GM12878 (cell line): ENCODE measurements around the gene PDE6A. TPM values are rescaled to one million over a fixed set of nuclear protein-coding genes. Genes with fewer than 3 reads are reported as not detected.

Source experiments
- ATAC-seq: fragments of 200-7000 bp; cut with Tn5 transposase; 3 replicates; pipeline ENCODE4 v1.9.1; 2020; ENCODE audit warnings: mild to moderate bottlenecking, moderate library complexity
- BruUV-seq: library from RNA; stranded (reverse); fragments of 400-500 nt; replicated peaks from 2 replicates; lab custom pipeline; 2021; lab: Mats Ljungman, UMichigan
- CTCF ChIA-PET: fragments of 300-600 bp; sonication (Branson Sonifier 250); formaldehyde crosslinking; extraction: SDS; loops from one replicate; lab custom pipeline; 2021; ENCODE audit warnings: inconsistent platforms; lab: Yijun Ruan, JAX
- POLR2A ChIA-PET: fragments of 350-600 bp; formaldehyde crosslinking; extraction: SDS; loops from one replicate; lab custom pipeline; 2021; ENCODE audit warnings: inconsistent platforms; lab: Charles Lee
- RAD21 ChIA-PET: fragments of 300-600 bp; sonication (Branson Sonifier 250); formaldehyde crosslinking; loops from one replicate; lab custom pipeline; 2023; ENCODE audit warnings: antibody characterized with exemption; ENCODE audit not compliant: unreplicated experiment; lab: Charles Lee
- SMC1A ChIA-PET: fragments of 300-600 bp; sonication (Branson Sonifier 250); formaldehyde crosslinking; loops from one replicate; lab custom pipeline; 2023; ENCODE audit not compliant: unreplicated experiment, uncharacterized antibody; lab: Charles Lee
- DNase-seq: peaks from one replicate; pipeline ENCODE4 v3.0.0-alpha.2; 2011; ENCODE audit warnings: low read depth, low spot score
- FAIRE-seq: peaks from 3 replicates; lab custom pipeline; 2011; peaks lifted over from hg19 to GRCh38; lab: Jason Lieb, UNC
- H2AFZ ChIP-seq: 2 replicates; pipeline ENCODE4 v1.6.0; 2011; ENCODE audit warnings: low read depth, low read length, control low read depth; ENCODE audit not compliant: control insufficient read depth
- H3K27ac ChIP-seq: 2 replicates; pipeline ENCODE4 v1.5.1; 2011; ENCODE audit warnings: control low read depth; ENCODE audit not compliant: control insufficient read depth, insufficient read depth
- H3K27me3 ChIP-seq, 2 experiments: replicated peaks in 1 of 2; 2 replicates each; pipeline versions ENCODE4 v1.6.0 to v1.6.1; 2011; ENCODE audit warnings: low read length in 1 of 2; ENCODE audit not compliant: control insufficient read depth in 2 of 2, insufficient read depth in 2 of 2
- H3K36me3 ChIP-seq, 2 experiments: 2 replicates each; pipeline ENCODE4 v1.5.1; 2011; ENCODE audit warnings: low read length in 1 of 2; ENCODE audit not compliant: control insufficient read depth in 2 of 2, insufficient read depth in 2 of 2
- H3K4me1 ChIP-seq: 2 replicates; pipeline ENCODE4 v1.6.1; 2011; ENCODE audit warnings: mild to moderate bottlenecking, low read length, moderate library complexity, mixed read lengths; ENCODE audit not compliant: control insufficient read depth, insufficient read depth
- H3K4me2 ChIP-seq: 2 replicates; pipeline ENCODE4 v1.6.0; 2011; ENCODE audit warnings: control low read depth; ENCODE audit not compliant: control insufficient read depth, insufficient read depth
- H3K4me3 ChIP-seq: fragments of 200-600 bp; sonication (generic); 2 replicates; pipeline ENCODE4 v1.5.1; 2016
- H3K79me2 ChIP-seq: 2 replicates; pipeline ENCODE4 v1.6.0; 2011; ENCODE audit warnings: low read length; ENCODE audit not compliant: control insufficient read depth, insufficient read depth
- H3K9ac ChIP-seq: 2 replicates; pipeline ENCODE4 v1.8.0; 2011; ENCODE audit warnings: low read length, control low read depth, mixed read lengths; ENCODE audit not compliant: control insufficient read depth, insufficient read depth
- H3K9me3 ChIP-seq: replicated peaks from 3 replicates; pipeline ENCODE4 v1.5.1; 2011; ENCODE audit warnings: mild to moderate bottlenecking, low read length; ENCODE audit not compliant: control insufficient read depth, insufficient read depth
- H4K20me1 ChIP-seq: 2 replicates; pipeline ENCODE4 v1.6.0; 2011; ENCODE audit not compliant: control insufficient read depth, insufficient read depth
- CBX5 ChIP-seq: sonication (generic); IDR thresholded peaks from 2 replicates; pipeline ENCODE4 v1.6.1; 2016; ENCODE audit warnings: low read depth, moderate library complexity, mild to moderate bottlenecking, inconsistent platforms
- CREB1 ChIP-seq: IDR thresholded peaks from 2 replicates; pipeline ENCODE4 v1.6.1; 2012; ENCODE audit warnings: low read depth, mild to moderate bottlenecking, inconsistent platforms
- FOS ChIP-seq: IDR thresholded peaks from 3 replicates; pipeline ENCODE4 v1.6.1; 2011; ENCODE audit warnings: borderline replicate concordance; ENCODE audit not compliant: insufficient read length; ENCODE audit errors: extremely low read depth
- GATAD2B ChIP-seq: fragments of 450-650 bp; conservative IDR thresholded peaks from 2 replicates; pipeline ENCODE4 v1.6.1; 2017; ENCODE audit warnings: low read depth, mild to moderate bottlenecking, moderate library complexity
- KAT2A ChIP-seq: conservative IDR thresholded peaks from 2 replicates; pipeline ENCODE4 v1.6.1; 2011; ENCODE audit warnings: low read depth, low read length; ENCODE audit not compliant: control insufficient read depth
- NR2C1 ChIP-seq: fragments of 450-650 bp; IDR thresholded peaks from 2 replicates; pipeline ENCODE4 v1.6.1; 2017; ENCODE audit warnings: antibody characterized with exemption, mild to moderate bottlenecking, moderate library complexity
- NR2C2 ChIP-seq: IDR thresholded peaks from 2 replicates; pipeline ENCODE4 v1.6.1; 2011; ENCODE audit warnings: borderline replicate concordance, low read depth; ENCODE audit not compliant: control insufficient read depth, insufficient read length
- POLR2AphosphoS2 ChIP-seq: IDR thresholded peaks from 2 replicates; pipeline ENCODE4 v1.6.1; 2011; ENCODE audit warnings: low read depth, mild to moderate bottlenecking, low read length, improper control_type of control experiment, moderate library complexity
- SP1 ChIP-seq: IDR thresholded peaks from one replicate; pipeline ENCODE4 v1.6.1; 2011; ENCODE audit warnings: low read depth, low read length
- TAF1 ChIP-seq: IDR thresholded peaks from 2 replicates; pipeline ENCODE4 v1.6.1; 2011; ENCODE audit warnings: mild to moderate bottlenecking, low read depth, low read length, borderline replicate concordance
- YY1 ChIP-seq: IDR thresholded peaks from 2 replicates; pipeline ENCODE4 v1.6.1; 2011; ENCODE audit warnings: low read depth, mild to moderate bottlenecking, low read length
- ZNF274 ChIP-seq: IDR thresholded peaks from one replicate; pipeline ENCODE4 v1.8.0; 2011; ENCODE audit not compliant: insufficient read length, insufficient read depth
- WGBS: methylation state at CpG from one replicate; pipeline ENCODE4 v1.1.6; 2016; ENCODE audit warnings: low lambda C conversion rate; ENCODE audit not compliant: insufficient replicate concordance, insufficient coverage; ENCODE audit errors: missing lambda C conversion rate; 5-methylcytosine and 5-hydroxymethylcytosine counted together
- in situ Hi-C: fragments of 300-500 bp; cut with MboI; formaldehyde crosslinking; loops from 9 replicates; pipeline ENCODE4 v1.14.3; 2018; ENCODE audit warnings: mixed read lengths
- intact Hi-C: fragments of 100-400 bp; cut with micrococcal nuclease; formaldehyde crosslinking; loops from one replicate; pipeline ENCODE4 v1.14.2; 2022; ENCODE audit not compliant: unreplicated experiment
- polyA plus RNA-seq, 11 experiments: library from polyadenylated mRNA; depleted of rRNA in 4 of 11; unstranded in 6 of 11; stranded (reverse) in 5 of 11; fragments of >200 nt; fragmentation: Nextera tagmentation in 4 of 11; fragmentation: Illumina TruSeq in 1 of 11; extraction: Ambion mirVana in 4 of 11; extraction: Trizol in 1 of 11; gene quantifications; 1 replicate in 1 of 11; 2 replicates in 10 of 11; pipeline versions ENCODE4 v1.2.1 to v1.2.3, GENCODE V29; 2011 to 2016; ENCODE audit warnings: inconsistent platforms in 2 of 11, missing spikeins in 2 of 11, low read depth in 1 of 11
- total RNA-seq, 4 experiments: library from RNA; depleted of rRNA in 3 of 4; stranded (reverse); fragments of >200 nt in 3 of 4; fragmentation: Illumina TruSeq in 1 of 4; extraction: Trizol in 1 of 4; gene quantifications; 2 replicates each; pipeline versions ENCODE4 v1.2.1 to v1.2.3, GENCODE V29; 2013 to 2021
- TF ChIP-seq, protein P1 (sequence below): IDR thresholded peaks from 2 replicates; pipeline ENCODE4 v1.6.1; 2011; ENCODE audit warnings: low read depth, low read length, improper control_type of control experiment, borderline replicate concordance

PDE6A gene
- total and polyA plus RNA-seq, 10 of the 15 experiments (the other 5 are each of a cell fraction or from before 2014, with no cell fraction given): 0.05 to 0.26 TPM; not detected in 8

DNA sequence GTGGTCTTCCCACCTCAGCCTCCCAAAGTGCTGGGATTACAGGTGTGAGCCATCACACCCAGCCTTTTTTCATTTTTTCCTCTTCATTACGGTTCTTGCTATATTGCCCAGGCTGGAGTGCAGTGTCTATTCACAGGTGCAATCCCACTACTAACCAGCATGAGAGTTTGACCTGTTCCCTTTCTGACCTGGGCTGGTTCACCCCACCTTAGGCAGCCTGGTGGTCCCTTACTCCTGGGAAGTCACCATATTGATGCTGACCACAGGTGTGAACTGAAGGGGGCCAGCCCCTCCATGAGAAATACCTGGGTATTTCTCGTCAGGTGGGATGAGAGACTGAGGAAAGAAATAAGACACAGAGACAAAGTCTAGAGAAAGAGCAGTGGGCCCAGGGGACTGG lies 2.4 kb downstream of the PDE6A start:
- FAIRE-seq: no peak
- Histone ChIP-seq H3K27ac (no peak overlapping the region), H2AFZ (no peak overlapping the region), H3K4me1 (no peaks in the 10 kb centered on the region), H4K20me1 (no peaks in the 10 kb centered on the region), H3K9me3 (no peaks in the 10 kb centered on the region), H3K9ac (no peak overlapping the region), H3K27me3 (no peaks in the 10 kb centered on the region; a peak in 1 of 4 replicates), H3K4me3 (no peak overlapping the region), H3K79me2 (no peaks in the 10 kb centered on the region), H3K36me3 (no peaks in the 10 kb centered on the region), H3K4me2 (no peak overlapping the region)
- no TSS peak for BruUV-seq
- DNase-seq: no peak
- intact Hi-C loops (no loop called here), in situ Hi-C loops (no loop called here)
- CTCF ChIA-PET: no interaction called here
- SMC1A ChIA-PET: no interaction called here
- RAD21 ChIA-PET: no interaction called here
- 54% methylated on average over 2 of the region's 2 CpGs for WGBS
- TF ChIP-seq KAT2A: no peak
- TF ChIP-seq GATAD2B: no peak
- no peak for TF ChIP-seq ZNF274
- TF ChIP-seq SP1: no peak
- TF ChIP-seq FOS: no peak
- TF ChIP-seq, protein P1, sequence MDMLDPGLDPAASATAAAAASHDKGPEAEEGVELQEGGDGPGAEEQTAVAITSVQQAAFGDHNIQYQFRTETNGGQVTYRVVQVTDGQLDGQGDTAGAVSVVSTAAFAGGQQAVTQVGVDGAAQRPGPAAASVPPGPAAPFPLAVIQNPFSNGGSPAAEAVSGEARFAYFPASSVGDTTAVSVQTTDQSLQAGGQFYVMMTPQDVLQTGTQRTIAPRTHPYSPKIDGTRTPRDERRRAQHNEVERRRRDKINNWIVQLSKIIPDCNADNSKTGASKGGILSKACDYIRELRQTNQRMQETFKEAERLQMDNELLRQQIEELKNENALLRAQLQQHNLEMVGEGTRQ: no peak
- TF ChIP-seq NR2C2: no peak
- TF ChIP-seq CBX5: no peak
- TF ChIP-seq TAF1: no peak
- TF ChIP-seq CREB1: no peak
- no peak for TF ChIP-seq POLR2AphosphoS2
- TF ChIP-seq NR2C1: no peak
- no peak for TF ChIP-seq YY1
- ATAC-seq: no peak
- POLR2A ChIA-PET: no interaction called here
